ENCODE results near the gene CDK19.

CDK19 gene

DNA sequence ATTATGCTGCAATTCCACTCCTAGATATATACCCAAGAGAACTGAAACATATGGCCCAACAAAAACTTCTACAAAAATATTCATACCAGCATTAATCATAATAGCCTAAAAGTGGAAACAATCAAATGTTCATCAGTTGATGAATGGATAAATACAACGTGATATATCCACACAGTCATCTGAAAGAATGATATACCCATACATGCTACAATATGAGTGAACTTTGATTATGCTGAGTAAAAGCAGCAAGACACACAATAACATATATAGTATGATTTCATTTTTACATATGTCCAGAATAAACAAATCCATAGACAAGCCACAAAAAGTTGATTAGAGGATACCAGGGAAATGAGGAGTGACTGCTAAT lies 30.7 kb downstream of the CDK19 start:
- no peak overlapping the region for H2AK5ac ChIP-seq (ENCODE audit: low read length, severe bottlenecking)
- no peak overlapping the region for H2AFZ ChIP-seq (ENCODE audit: low read depth, low read length)
- peaks cover 0 to 2% of the 10 kb centered on the region in 2 experiments for H3K36me3 ChIP-seq (ENCODE audit: control insufficient read depth in 1 of 2, insufficient read depth in 2 of 2, low read depth in 1 of 2, low read length in 2 of 2)
- no peak overlapping the region for H3K4ac ChIP-seq (ENCODE audit: low read depth in 1 of 2, low read length in 2 of 2)
- no peak overlapping the region for H3K4me2 ChIP-seq (ENCODE audit: low read length, poor library complexity, severe bottlenecking)
- H2BK120ac ChIP-seq (ENCODE audit: low read depth, low read length), result no peak overlapping the region
- no peaks in the 10 kb centered on the region for H3K4me1 ChIP-seq (ENCODE audit: control insufficient read depth, insufficient read depth, low read depth, low read length)
- DNase-seq, result no peak
- no CpG with 5 or more reads among the region's 1 CpG for WGBS
- H3K27ac ChIP-seq (ENCODE audit: low read length, poor library complexity, severe bottlenecking), result no peak overlapping the region
- H4K8ac ChIP-seq (ENCODE audit: low read length), result no peak overlapping the region
- no peak overlapping the region for H2BK12ac ChIP-seq (ENCODE audit: low read length in 2 of 2)
- no peaks in the 10 kb centered on the region for H3K27me3 ChIP-seq (ENCODE audit: control insufficient read depth in 1 of 2, insufficient read depth in 1 of 2, low read length in 2 of 2)
- no peak overlapping the region for H2BK15ac ChIP-seq (ENCODE audit: low read depth, poor library complexity, severe bottlenecking)
- H3K14ac ChIP-seq (ENCODE audit: low read length in 2 of 2), result no peak overlapping the region
- H3K79me1 ChIP-seq (replicated peaks; ENCODE audit: low read length, poor library complexity, severe bottlenecking), result peaks cover 35% of the 10 kb centered on the region
- H3K9ac ChIP-seq (ENCODE audit: low read length), result no peak overlapping the region
- no peak overlapping the region for H3K4me3 ChIP-seq (ENCODE audit: insufficient read depth in 1 of 2, low read depth in 1 of 2, low read length in 2 of 2)
- H2BK5ac ChIP-seq (ENCODE audit: low read depth, low read length, poor library complexity, severe bottlenecking), result no peak overlapping the region
- H3K9me3 ChIP-seq (ENCODE audit: control insufficient read depth, low read length), result peaks cover 12% of the 10 kb centered on the region
- no peak overlapping the region for H4K91ac ChIP-seq (ENCODE audit: low read length)
- H3K18ac ChIP-seq (ENCODE audit: low read depth in 1 of 2, low read length in 2 of 2), result no peak overlapping the region
- H3K23ac ChIP-seq (ENCODE audit: low read length in 2 of 2), result no peak overlapping the region

GRCh38 chr6:110781522-110782214 lies 33.6 kb downstream of the CDK19 start:
- no peaks in the 10 kb centered on the region for H3K27me3 ChIP-seq (ENCODE audit: control insufficient read depth in 1 of 2, insufficient read depth in 1 of 2, low read length in 2 of 2)
- H3K4me1 ChIP-seq (ENCODE audit: control insufficient read depth, insufficient read depth, low read depth, low read length), result no peaks in the 10 kb centered on the region

DNA sequence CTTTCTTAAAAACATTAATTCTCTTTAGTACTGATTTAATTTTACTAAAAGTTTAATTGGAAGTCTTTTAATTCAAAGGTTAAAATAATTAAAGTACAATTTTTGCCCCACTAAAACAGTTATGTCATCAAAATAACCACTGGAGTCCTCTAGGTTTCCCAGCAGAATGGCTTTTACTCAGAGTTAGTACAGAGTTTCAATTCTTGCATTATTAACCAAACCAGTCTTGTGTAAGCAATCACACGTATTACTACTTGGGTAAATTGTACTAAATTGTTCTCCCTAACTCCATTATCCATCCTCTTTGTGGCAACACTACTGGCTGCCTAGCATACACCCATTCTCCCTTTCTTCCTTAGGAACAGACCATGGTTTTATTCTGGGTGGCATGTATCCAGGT lies 36.9 kb downstream of the CDK19 start:
- WGBS, result 100% methylated on average over 1 of the region's 1 CpG
- H3K4me1 ChIP-seq (ENCODE audit: control insufficient read depth, insufficient read depth, low read depth, low read length), result no peaks in the 10 kb centered on the region

More at GRCh38 chr6:110781522-110782214, 33.6 kb downstream of the CDK19 start:
- Histone ChIP-seq H3K4me3 (ENCODE audit: insufficient read depth in 1 of 2, low read depth in 1 of 2, low read length in 2 of 2) (no peak overlapping the region), H2AFZ (ENCODE audit: low read depth, low read length) (no peak overlapping the region), H3K27ac (ENCODE audit: low read length, poor library complexity, severe bottlenecking) (no peak overlapping the region), H3K4ac (ENCODE audit: low read depth in 1 of 2, low read length in 2 of 2) (no peak overlapping the region), H3K79me1 (replicated peaks; ENCODE audit: low read length, poor library complexity, severe bottlenecking) (peaks cover 31% of the 10 kb centered on the region), H3K9me3 (ENCODE audit: control insufficient read depth, low read length) (no peaks in the 10 kb centered on the region), H2BK15ac (ENCODE audit: low read depth, poor library complexity, severe bottlenecking) (no peak overlapping the region), H4K91ac (ENCODE audit: low read length) (no peak overlapping the region), H3K4me2 (ENCODE audit: low read length, poor library complexity, severe bottlenecking) (no peak overlapping the region), H3K23ac (ENCODE audit: low read length in 2 of 2) (no peak overlapping the region), H2BK12ac (ENCODE audit: low read length in 2 of 2) (no peak overlapping the region), H3K18ac (ENCODE audit: low read depth in 1 of 2, low read length in 2 of 2) (no peak overlapping the region), H2BK120ac (ENCODE audit: low read depth, low read length) (no peak overlapping the region), H4K8ac (ENCODE audit: low read length) (no peak overlapping the region), H3K36me3 (ENCODE audit: control insufficient read depth in 1 of 2, insufficient read depth in 2 of 2, low read depth in 1 of 2, low read length in 2 of 2) (no peaks in the 10 kb centered on the region), H3K14ac (ENCODE audit: low read length in 2 of 2) (no peak overlapping the region), H2BK5ac (ENCODE audit: low read depth, low read length, poor library complexity, severe bottlenecking) (no peak overlapping the region), H2AK5ac (ENCODE audit: low read length, severe bottlenecking) (no peak overlapping the region), H3K9ac (ENCODE audit: low read length) (no peak overlapping the region)
- WGBS, result 100% methylated on average over 4 of the region's 7 CpGs
- no peak for DNase-seq

DNA sequence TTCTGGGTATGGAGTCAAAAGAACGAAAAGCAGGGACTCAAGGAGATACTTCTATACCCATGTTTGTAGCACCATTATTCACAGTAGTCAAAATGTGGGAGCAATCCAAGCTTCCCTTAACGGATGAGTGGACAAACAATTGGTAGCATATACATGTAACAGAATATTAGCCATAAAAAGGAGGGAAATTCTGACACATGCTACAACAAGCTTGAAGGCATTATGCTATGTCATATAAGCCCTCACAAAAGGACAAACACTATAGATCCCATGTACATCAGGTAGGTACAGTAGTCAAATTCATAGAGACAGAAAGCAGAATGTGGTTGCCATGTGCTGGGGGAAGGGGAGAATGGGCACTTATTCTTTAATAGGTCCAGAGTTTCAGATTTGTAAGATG lies 37.6 kb downstream of the CDK19 start:
- no peaks in the 10 kb centered on the region for H3K4me1 ChIP-seq (ENCODE audit: control insufficient read depth, insufficient read depth, low read depth, low read length)
- H2AFZ ChIP-seq (ENCODE audit: low read depth, low read length), result no peak overlapping the region
- no peak overlapping the region for H4K91ac ChIP-seq (ENCODE audit: low read length)
- no peaks in the 10 kb centered on the region for H3K9me3 ChIP-seq (ENCODE audit: control insufficient read depth, low read length)
- H2BK120ac ChIP-seq (ENCODE audit: low read depth, low read length), result no peak overlapping the region
- H3K36me3 ChIP-seq (ENCODE audit: control insufficient read depth in 1 of 2, insufficient read depth in 2 of 2, low read depth in 1 of 2, low read length in 2 of 2), result no peaks in the 10 kb centered on the region
- H3K14ac ChIP-seq (ENCODE audit: low read length in 2 of 2), result no peak overlapping the region
- H3K79me1 ChIP-seq (replicated peaks; ENCODE audit: low read length, poor library complexity, severe bottlenecking), result peaks cover 29% of the 10 kb centered on the region
- H3K4ac ChIP-seq (ENCODE audit: low read depth in 1 of 2, low read length in 2 of 2), result no peak overlapping the region
- H2BK5ac ChIP-seq (ENCODE audit: low read depth, low read length, poor library complexity, severe bottlenecking), result no peak overlapping the region
- H3K18ac ChIP-seq (ENCODE audit: low read depth in 1 of 2, low read length in 2 of 2), result no peak overlapping the region
- H2BK15ac ChIP-seq (ENCODE audit: low read depth, poor library complexity, severe bottlenecking), result no peak overlapping the region
- WGBS, result 100% methylated on average over 2 of the region's 2 CpGs
- no peaks in the 10 kb centered on the region for H3K27me3 ChIP-seq (ENCODE audit: control insufficient read depth in 1 of 2, insufficient read depth in 1 of 2, low read length in 2 of 2)
- no peak overlapping the region for H3K4me2 ChIP-seq (ENCODE audit: low read length, poor library complexity, severe bottlenecking)
- H4K8ac ChIP-seq (ENCODE audit: low read length), result no peak overlapping the region
- H3K23ac ChIP-seq (ENCODE audit: low read length in 2 of 2), result no peak overlapping the region
- no peak overlapping the region for H2AK5ac ChIP-seq (ENCODE audit: low read length, severe bottlenecking)
- H3K27ac ChIP-seq (ENCODE audit: low read length, poor library complexity, severe bottlenecking), result no peak overlapping the region
- H3K4me3 ChIP-seq (ENCODE audit: insufficient read depth in 1 of 2, low read depth in 1 of 2, low read length in 2 of 2), result no peak overlapping the region
- no peak for DNase-seq
- H3K9ac ChIP-seq (ENCODE audit: low read length), result no peak overlapping the region
- H2BK12ac ChIP-seq (ENCODE audit: low read length in 2 of 2), result no peak overlapping the region

More for the DNA sequence above, 36.9 kb downstream of the CDK19 start:
- Histone ChIP-seq H3K9ac (ENCODE audit: low read length) (no peak overlapping the region), H3K4me2 (ENCODE audit: low read length, poor library complexity, severe bottlenecking) (no peak overlapping the region), H2BK5ac (ENCODE audit: low read depth, low read length, poor library complexity, severe bottlenecking) (no peak overlapping the region), H2BK120ac (ENCODE audit: low read depth, low read length) (no peak overlapping the region), H3K4ac (ENCODE audit: low read depth in 1 of 2, low read length in 2 of 2) (no peak overlapping the region), H3K14ac (ENCODE audit: low read length in 2 of 2) (no peak overlapping the region), H3K18ac (ENCODE audit: low read depth in 1 of 2, low read length in 2 of 2) (no peak overlapping the region), H3K36me3 (ENCODE audit: control insufficient read depth in 1 of 2, insufficient read depth in 2 of 2, low read depth in 1 of 2, low read length in 2 of 2) (no peaks in the 10 kb centered on the region), H3K27ac (ENCODE audit: low read length, poor library complexity, severe bottlenecking) (no peak overlapping the region), H4K91ac (ENCODE audit: low read length) (no peak overlapping the region), H2AK5ac (ENCODE audit: low read length, severe bottlenecking) (no peak overlapping the region), H3K23ac (ENCODE audit: low read length in 2 of 2) (no peak overlapping the region), H3K27me3 (ENCODE audit: control insufficient read depth in 1 of 2, insufficient read depth in 1 of 2, low read length in 2 of 2) (no peaks in the 10 kb centered on the region), H3K9me3 (ENCODE audit: control insufficient read depth, low read length) (no peaks in the 10 kb centered on the region), H3K79me1 (replicated peaks; ENCODE audit: low read length, poor library complexity, severe bottlenecking) (peaks cover 30% of the 10 kb centered on the region), H2BK15ac (ENCODE audit: low read depth, poor library complexity, severe bottlenecking) (no peak overlapping the region), H4K8ac (ENCODE audit: low read length) (no peak overlapping the region), H2BK12ac (ENCODE audit: low read length in 2 of 2) (no peak overlapping the region), H3K4me3 (ENCODE audit: insufficient read depth in 1 of 2, low read depth in 1 of 2, low read length in 2 of 2) (no peak overlapping the region), H2AFZ (ENCODE audit: low read depth, low read length) (no peak overlapping the region)
- no peak for DNase-seq
